ENCODE measurements around the gene ARHGEF17.

- TF ChIP-seq ZBTB33 (IDR thresholded peaks at IDR 0.05) (no peak), JUND (IDR thresholded peaks at IDR 0.05) (no peak), TAF1 (conservative IDR thresholded peaks at IDR 0.05) (no peak), YY1 (IDR thresholded peaks at IDR 0.05) (no peak), REST (IDR thresholded peaks at IDR 0.05) (no peak), MAX (IDR thresholded peaks at IDR 0.05) (no peak), NR2F2 (IDR thresholded peaks at IDR 0.05) (no peak), FOXA1 (IDR thresholded peaks at IDR 0.05) (no peak)
- TF ChIP-seq, protein P1, sequence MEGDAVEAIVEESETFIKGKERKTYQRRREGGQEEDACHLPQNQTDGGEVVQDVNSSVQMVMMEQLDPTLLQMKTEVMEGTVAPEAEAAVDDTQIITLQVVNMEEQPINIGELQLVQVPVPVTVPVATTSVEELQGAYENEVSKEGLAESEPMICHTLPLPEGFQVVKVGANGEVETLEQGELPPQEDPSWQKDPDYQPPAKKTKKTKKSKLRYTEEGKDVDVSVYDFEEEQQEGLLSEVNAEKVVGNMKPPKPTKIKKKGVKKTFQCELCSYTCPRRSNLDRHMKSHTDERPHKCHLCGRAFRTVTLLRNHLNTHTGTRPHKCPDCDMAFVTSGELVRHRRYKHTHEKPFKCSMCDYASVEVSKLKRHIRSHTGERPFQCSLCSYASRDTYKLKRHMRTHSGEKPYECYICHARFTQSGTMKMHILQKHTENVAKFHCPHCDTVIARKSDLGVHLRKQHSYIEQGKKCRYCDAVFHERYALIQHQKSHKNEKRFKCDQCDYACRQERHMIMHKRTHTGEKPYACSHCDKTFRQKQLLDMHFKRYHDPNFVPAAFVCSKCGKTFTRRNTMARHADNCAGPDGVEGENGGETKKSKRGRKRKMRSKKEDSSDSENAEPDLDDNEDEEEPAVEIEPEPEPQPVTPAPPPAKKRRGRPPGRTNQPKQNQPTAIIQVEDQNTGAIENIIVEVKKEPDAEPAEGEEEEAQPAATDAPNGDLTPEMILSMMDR (IDR thresholded peaks at IDR 0.05; ENCODE audit: low read depth, low read length, missing input control) = no peak
- TF ChIP-seq, protein P2, sequence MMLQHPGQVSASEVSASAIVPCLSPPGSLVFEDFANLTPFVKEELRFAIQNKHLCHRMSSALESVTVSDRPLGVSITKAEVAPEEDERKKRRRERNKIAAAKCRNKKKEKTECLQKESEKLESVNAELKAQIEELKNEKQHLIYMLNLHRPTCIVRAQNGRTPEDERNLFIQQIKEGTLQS (IDR thresholded peaks at IDR 0.05) = no peak
These were observed 2.0 kb downstream of the ARHGEF17 start for GRCh38 chr11:73310076-73310475.

Data from liver (tissue), 3 donors.